PC-3 (cell line): Measurements from ENCODE around the gene TXNIP. TPM values are rescaled to one million over a fixed set of nuclear protein-coding genes. Genes with fewer than 3 reads are reported as not detected.

Experiments used
- ATAC-seq: fragments of 200-7000 bp; cut with Tn5 transposase; 2 replicates; pipeline ENCODE4 v1.9.1; 2020; ENCODE audit warnings: mild to moderate bottlenecking, moderate library complexity
- BruUV-seq: library from RNA; stranded (reverse); fragments of 400-500 nt; replicated peaks from 2 replicates; lab custom pipeline; 2021; lab: Mats Ljungman, UMichigan
- CTCF ChIA-PET: fragments of 300-600 bp; sonication (Branson Sonifier 250); formaldehyde crosslinking; loops from one replicate; lab custom pipeline; 2022; ENCODE audit warnings: antibody characterized with exemption; lab: Charles Lee
- POLR2A ChIA-PET: fragments of 300-600 bp; sonication (Branson Sonifier 250); formaldehyde crosslinking; loops from one replicate; lab custom pipeline; 2022; ENCODE audit warnings: antibody characterized with exemption; ENCODE audit not compliant: unreplicated experiment; lab: Charles Lee
- DNase-seq: peaks from one replicate; pipeline ENCODE4 v3.0.0-alpha.2; 2015
- H2AFZ ChIP-seq: fragments of 300-600 bp; sonication (generic); 2 replicates; pipeline ENCODE4 v1.6.0; 2016; ENCODE audit warnings: antibody characterized with exemption, low read length
- H3F3A ChIP-seq: fragments of 300-600 bp; sonication (generic); one replicate; pipeline ENCODE4 v1.6.0; 2017; ENCODE audit warnings: antibody characterized with exemption, low read length, control low read depth, mild to moderate bottlenecking; ENCODE audit not compliant: unreplicated experiment
- H3K27ac ChIP-seq: fragments of 300-600 bp; sonication (generic); 2 replicates; pipeline ENCODE4 v1.5.1; 2016; ENCODE audit warnings: mild to moderate bottlenecking, low read length
- H3K27me3 ChIP-seq: fragments of 300-600 bp; sonication (generic); 2 replicates; pipeline ENCODE4 v1.6.1; 2016; ENCODE audit warnings: low read length, mixed read lengths
- H3K36me3 ChIP-seq: fragments of 300-600 bp; sonication (generic); 2 replicates; pipeline ENCODE4 v1.6.1; 2016; ENCODE audit warnings: low read depth, mixed run types, low read length, mixed read lengths
- H3K4me1 ChIP-seq: fragments of 300-600 bp; sonication (generic); 2 replicates; pipeline ENCODE4 v1.5.1; 2016; ENCODE audit warnings: low read length; ENCODE audit not compliant: insufficient read depth
- H3K4me2 ChIP-seq: fragments of 300-600 bp; sonication (generic); 2 replicates; pipeline ENCODE4 v1.6.0; 2016; ENCODE audit warnings: low read length
- H3K4me3 ChIP-seq: fragments of 300-600 bp; sonication (generic); 2 replicates; pipeline ENCODE4 v1.5.1; 2016; ENCODE audit warnings: mild to moderate bottlenecking, low read length, mixed read lengths
- H3K79me2 ChIP-seq: fragments of 300-600 bp; sonication (generic); 2 replicates; pipeline ENCODE4 v1.6.1; 2017; ENCODE audit warnings: low read length, mixed read lengths
- H3K9ac ChIP-seq: fragments of 300-600 bp; sonication (generic); 2 replicates; pipeline ENCODE4 v1.6.0; 2016; ENCODE audit warnings: mild to moderate bottlenecking, low read length
- H3K9me2 ChIP-seq: fragments of 300-600 bp; sonication (generic); replicated peaks from 2 replicates; pipeline ENCODE4 v1.6.1; 2016; ENCODE audit warnings: mixed run types, low read length, mixed read lengths
- H3K9me3 ChIP-seq: fragments of 300-600 bp; sonication (generic); 2 replicates; pipeline ENCODE4 v1.6.1; 2016; ENCODE audit warnings: low read length, mixed read lengths
- H4K20me1 ChIP-seq: fragments of 300-600 bp; sonication (generic); 2 replicates; pipeline ENCODE4 v1.6.1; 2016; ENCODE audit warnings: low read length, mixed read lengths
- CTCF ChIP-seq: fragments of 300-600 bp; sonication (generic); conservative IDR thresholded peaks from 2 replicates; pipeline ENCODE4 v1.5.1; 2017; ENCODE audit warnings: antibody characterized with exemption, low read depth, mild to moderate bottlenecking, low read length
- EZH2 ChIP-seq: fragments of 300-600 bp; sonication (generic); IDR thresholded peaks from one replicate; pipeline ENCODE4 v1.6.1; 2017; ENCODE audit warnings: antibody characterized with exemption, mild to moderate bottlenecking, low read length; ENCODE audit not compliant: unreplicated experiment
- EZH2phosphoT487 ChIP-seq: fragments of 300-600 bp; sonication (generic); IDR thresholded peaks from 2 replicates; pipeline ENCODE4 v1.6.1; 2018; ENCODE audit warnings: mild to moderate bottlenecking, antibody characterized with exemption, low read length, borderline replicate concordance
- intact Hi-C: fragments of 100-400 bp; cut with micrococcal nuclease; formaldehyde crosslinking; loops from 2 replicates; pipeline ENCODE4 v1.9.0; 2023
- total RNA-seq: library from RNA; depleted of rRNA; stranded (reverse); fragments of >200 nt; gene quantifications from 2 replicates; pipeline ENCODE4 v1.2.3, GENCODE V29; 2014

TXNIP gene
- total RNA-seq, 1 experiment from 2014 or later = 45.3 TPM

GRCh38 chr1:145972580-145972979 is 23.8 kb downstream of the TXNIP start:
- H3K4me2 ChIP-seq = no peak overlapping the region
- peaks cover 5% of the 10 kb centered on the region for H3K4me1 ChIP-seq
- no peak overlapping the region for H3K9ac ChIP-seq
- no peaks in the 10 kb centered on the region for H4K20me1 ChIP-seq
- no peaks in the 10 kb centered on the region for H3K9me2 ChIP-seq
- no peak overlapping the region for H3K27ac ChIP-seq
- no peaks in the 10 kb centered on the region for H3F3A ChIP-seq
- TF ChIP-seq EZH2 (no peak), CTCF (no peak), EZH2phosphoT487 (no peak)
- no peak for DNase-seq
- H3K9me3 ChIP-seq = no peaks in the 10 kb centered on the region
- no peak overlapping the region for H2AFZ ChIP-seq
- no peaks in the 10 kb centered on the region for H3K36me3 ChIP-seq
- POLR2A ChIA-PET = no interaction called here
- H3K4me3 ChIP-seq = no peak overlapping the region
- no peaks in the 10 kb centered on the region for H3K27me3 ChIP-seq
- CTCF ChIA-PET = no interaction called here
- intact Hi-C loops = no loop called here
- H3K79me2 ChIP-seq = no peaks in the 10 kb centered on the region
- no peak for ATAC-seq
- no TSS peak for BruUV-seq

GRCh38 chr1:145967288-145967687 is 29.1 kb downstream of the TXNIP start:
- H3K9me2 ChIP-seq = no peaks in the 10 kb centered on the region
- H3K4me2 ChIP-seq = no peak overlapping the region
- ChIA-PET CTCF (no interaction called here), POLR2A (no interaction called here)
- no peaks in the 10 kb centered on the region for H4K20me1 ChIP-seq
- intact Hi-C loops = no loop called here
- no peaks in the 10 kb centered on the region for H3K27me3 ChIP-seq
- no peak overlapping the region for H3K27ac ChIP-seq
- DNase-seq = no peak
- no peak overlapping the region for H3K4me3 ChIP-seq
- H2AFZ ChIP-seq = no peak overlapping the region
- H3K4me1 ChIP-seq = peaks cover 18% of the 10 kb centered on the region
- no peaks in the 10 kb centered on the region for H3K9me3 ChIP-seq
- BruUV-seq = no TSS peak
- H3K79me2 ChIP-seq = no peaks in the 10 kb centered on the region
- TF ChIP-seq CTCF (no peak), EZH2phosphoT487 (no peak), EZH2 (no peak)
- no peak for ATAC-seq
- H3K36me3 ChIP-seq = no peaks in the 10 kb centered on the region
- H3F3A ChIP-seq = no peaks in the 10 kb centered on the region
- no peak overlapping the region for H3K9ac ChIP-seq

- no peak overlapping the region for H3K27ac ChIP-seq
- ChIA-PET CTCF (interaction anchor here (1.0 kb wide), 2 partner anchors 73 to 106 kb away, joined by 5 to 6 read pairs; partner anchors contain the start of gene PIAS3), POLR2A (interaction anchor here (0.5 to 1.0 kb wide), 3 partner anchors 15 to 42 kb away, joined by 3 to 9 read pairs (median 4); partner anchors contain the start of gene RBM8A)
- H3K9me2 ChIP-seq = no peaks in the 10 kb centered on the region
- no peaks in the 10 kb centered on the region for H3K36me3 ChIP-seq
- H3K79me2 ChIP-seq = no peaks in the 10 kb centered on the region
- peak overlapping the region; percentile 91 for H3K4me2 ChIP-seq
- H3K9ac ChIP-seq = peak overlapping the region; percentile 56
- TF ChIP-seq EZH2 (no peak), CTCF (no peak), EZH2phosphoT487 (no peak)
- DNase-seq = peak; percentile 19
- H3F3A ChIP-seq = no peaks in the 10 kb centered on the region
- H3K4me3 ChIP-seq = peak overlapping the region; percentile 76
- H2AFZ ChIP-seq = peak overlapping the region; percentile 87
- H3K9me3 ChIP-seq = no peaks in the 10 kb centered on the region
- no TSS peak for BruUV-seq
- H3K27me3 ChIP-seq = no peaks in the 10 kb centered on the region
- H4K20me1 ChIP-seq = no peaks in the 10 kb centered on the region
- intact Hi-C loops = no loop called here
- no peak for ATAC-seq
- H3K4me1 ChIP-seq = peaks cover 35% of the 10 kb centered on the region
Observed at GRCh38 chr1:145965119-145965744, 31.1 kb downstream of the TXNIP start.
